Right atrium auricular region (tissue), 2 donors: ENCODE results near the gene CCT5. TPM values are rescaled to one million over a fixed set of nuclear protein-coding genes. Genes with fewer than 3 reads are reported as not detected.
A peak's percentile ranks its signal among the peaks of the same experiment; 100 is the strongest.

Source experiments
- DNase-seq: peaks from one replicate; pipeline ENCODE4 v3.0.0-alpha.2; 2019; ENCODE audit warnings: low spot score
- H3K27ac ChIP-seq, 2 donors: fragments of 200-600 bp; sonication (generic); 1 replicate in 1 of 2; 2 replicates in 1 of 2; pipeline ENCODE4 v1.5.1; 2016 to 2019
- H3K27me3 ChIP-seq, 2 donors: fragments of 200-600 bp; sonication (generic); one replicate each; pipeline versions ENCODE4 v1.5.1 to v1.6.0; 2017 to 2019
- H3K36me3 ChIP-seq: fragments of 200-600 bp; sonication (generic); one replicate; pipeline ENCODE4 v1.5.1; 2016
- H3K4me1 ChIP-seq, 2 donors: fragments of 200-600 bp; sonication (generic); one replicate each; pipeline versions ENCODE4 v1.5.1 to v1.6.0; 2017 to 2019
- H3K4me3 ChIP-seq, 2 donors: fragments of 200-600 bp; sonication (generic); 1 replicate in 1 of 2; 2 replicates in 1 of 2; pipeline ENCODE4 v1.5.1; 2017 to 2019; ENCODE audit warnings: mild to moderate bottlenecking in 1 of 2, moderate library complexity in 1 of 2
- H3K9me3 ChIP-seq, 2 donors: fragments of 200-600 bp; sonication (generic); one replicate each; pipeline ENCODE4 v1.5.1; 2019
- CTCF ChIP-seq, 2 donors: fragments of 200-600 bp; sonication (generic); IDR thresholded peaks; one replicate each; pipeline ENCODE4 v1.5.1; 2019; ENCODE audit warnings: antibody characterized with exemption in 2 of 2
- total RNA-seq, 2 donors: library from RNA; depleted of rRNA; stranded (reverse); fragments of >200 nt; gene quantifications; one replicate each; pipeline ENCODE4 v1.1.0, GENCODE V29; 2016

Gene CCT5
- total RNA-seq, 2 donors from 2014 or later = 88.4 to 140 TPM

DNA sequence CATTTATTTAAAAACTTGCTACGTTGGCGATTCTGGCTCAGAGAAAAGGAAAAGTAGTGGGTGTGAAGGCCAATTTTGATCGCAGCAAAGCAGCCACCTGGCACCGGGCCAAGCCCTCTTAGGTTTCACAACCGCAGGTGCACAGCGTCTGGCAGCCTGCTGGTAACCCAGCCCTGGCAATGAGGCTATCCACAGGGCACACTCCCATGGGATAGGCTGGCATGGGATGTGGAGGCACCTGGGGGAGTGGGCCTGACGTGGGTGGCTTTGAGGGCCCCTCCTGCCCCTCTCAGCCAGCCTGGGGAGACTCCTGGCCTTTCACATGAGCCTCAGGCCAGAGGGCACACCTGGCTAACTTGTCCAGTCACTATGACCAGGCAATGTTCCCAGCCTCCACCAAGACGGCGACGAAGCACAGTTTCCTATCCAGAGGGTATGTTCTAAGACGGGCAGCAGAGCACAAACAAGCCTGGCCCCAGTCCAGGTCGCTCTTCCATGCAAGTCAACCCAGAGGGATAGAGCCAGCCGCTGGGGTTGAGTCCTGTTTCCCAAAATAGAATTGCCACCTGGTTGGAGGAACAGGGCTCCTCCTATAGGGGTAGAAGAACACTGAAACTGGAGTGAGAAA is 38.6 kb downstream of the CCT5 start:
- Histone ChIP-seq H3K36me3 (no peaks in the 10 kb centered on the region), H3K27me3 (no peaks in the 10 kb centered on the region), H3K9me3 (no peaks in the 10 kb centered on the region), H3K4me1 (peaks cover 0 to 17% of the 10 kb centered on the region in 2 donors), H3K4me3 (no peak overlapping the region), H3K27ac (peak overlapping the region; percentile 65 to 71)
- no peak for TF ChIP-seq CTCF (IDR thresholded peaks at IDR 0.05)
- no peak for DNase-seq

- Histone ChIP-seq H3K9me3 (no peaks in the 10 kb centered on the region), H3K4me3 (no peak overlapping the region), H3K27ac (peak overlapping the region; percentile 65 to 71), H3K4me1 (peaks cover 0 to 17% of the 10 kb centered on the region in 2 donors), H3K36me3 (no peaks in the 10 kb centered on the region), H3K27me3 (no peaks in the 10 kb centered on the region)
- no peak for TF ChIP-seq CTCF (IDR thresholded peaks at IDR 0.05)
- DNase-seq = no peak
Measured at GRCh38 chr5:10289353-10289752, 39.3 kb downstream of the CCT5 start.

DNA sequence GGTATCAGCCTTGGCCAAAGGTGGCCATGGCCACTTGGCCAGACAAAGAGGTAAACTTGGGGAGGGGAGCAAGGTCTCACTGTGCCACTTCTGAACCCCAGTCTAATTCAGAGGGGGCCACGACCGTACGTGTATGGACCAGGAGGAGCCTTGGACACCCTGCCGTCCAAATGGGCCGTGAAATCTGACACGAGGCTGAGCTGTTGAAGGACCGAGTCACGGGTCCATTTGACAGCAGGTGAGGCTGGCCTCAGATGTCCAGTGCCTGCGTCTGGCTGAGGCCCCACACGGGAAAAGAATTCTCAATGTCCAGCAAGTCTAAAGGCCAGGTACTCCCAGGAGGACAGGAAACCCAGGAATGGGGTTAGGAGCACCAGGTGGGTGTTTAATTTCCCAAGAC is 39.9 kb downstream of the CCT5 start:
- no peaks in the 10 kb centered on the region for H3K36me3 ChIP-seq
- no peaks in the 10 kb centered on the region for H3K27me3 ChIP-seq
- peaks cover 0 to 17% of the 10 kb centered on the region in 2 donors for H3K4me1 ChIP-seq
- H3K27ac ChIP-seq = peak overlapping the region; percentile 65 to 71
- H3K4me3 ChIP-seq = no peak overlapping the region
- no peaks in the 10 kb centered on the region for H3K9me3 ChIP-seq
- TF ChIP-seq CTCF (IDR thresholded peaks at IDR 0.05) = no peak
- DNase-seq = no peak

- no peak overlapping the region for H3K4me3 ChIP-seq
- H3K27me3 ChIP-seq = no peaks in the 10 kb centered on the region
- DNase-seq = no peak
- H3K27ac ChIP-seq = no peak overlapping the region
- H3K4me1 ChIP-seq = peaks cover 0 to 17% of the 10 kb centered on the region in 2 donors
- no peaks in the 10 kb centered on the region for H3K36me3 ChIP-seq
- H3K9me3 ChIP-seq = no peaks in the 10 kb centered on the region
- no peak for TF ChIP-seq CTCF (IDR thresholded peaks at IDR 0.05)
Measured at GRCh38 chr5:10290438-10290837, 40.4 kb downstream of the CCT5 start.

GRCh38 chr5:10291692-10292339 is 41.7 kb downstream of the CCT5 start:
- Histone ChIP-seq H3K4me1 (peaks cover 0 to 17% of the 10 kb centered on the region in 2 donors), H3K27ac (no peak overlapping the region), H3K4me3 (no peak overlapping the region), H3K36me3 (no peaks in the 10 kb centered on the region), H3K9me3 (no peaks in the 10 kb centered on the region), H3K27me3 (no peaks in the 10 kb centered on the region)
- TF ChIP-seq CTCF (IDR thresholded peaks at IDR 0.05) = no peak
- DNase-seq = no peak
